Fibroblast of villous mesenchyme (primary cell): Measurements from ENCODE around the gene OS9. TPM values are rescaled to one million over a fixed set of nuclear protein-coding genes. Genes with fewer than 3 reads are reported as not detected.

Source experiments
- DNase-seq: peaks from one replicate; pipeline ENCODE4 v3.0.0-alpha.2; 2010; ENCODE audit warnings: low read depth
- H3K4me3 ChIP-seq: 2 replicates; pipeline ENCODE4 v1.5.1; 2011; ENCODE audit warnings: low read depth, mild to moderate bottlenecking, low read length
- total RNA-seq: library from RNA; depleted of rRNA; stranded (reverse); fragments of >200 nt; gene quantifications from 2 replicates; pipeline ENCODE4 v1.2.3, GENCODE V29; 2012
- TF ChIP-seq, protein P1 (sequence below): IDR thresholded peaks from 2 replicates; pipeline ENCODE4 v1.5.1; 2012; ENCODE audit warnings: low read depth, mild to moderate bottlenecking, low read length; ENCODE audit not compliant: insufficient read depth

Gene OS9
- total RNA-seq, 1 donor, result 98.0 TPM

DNA sequence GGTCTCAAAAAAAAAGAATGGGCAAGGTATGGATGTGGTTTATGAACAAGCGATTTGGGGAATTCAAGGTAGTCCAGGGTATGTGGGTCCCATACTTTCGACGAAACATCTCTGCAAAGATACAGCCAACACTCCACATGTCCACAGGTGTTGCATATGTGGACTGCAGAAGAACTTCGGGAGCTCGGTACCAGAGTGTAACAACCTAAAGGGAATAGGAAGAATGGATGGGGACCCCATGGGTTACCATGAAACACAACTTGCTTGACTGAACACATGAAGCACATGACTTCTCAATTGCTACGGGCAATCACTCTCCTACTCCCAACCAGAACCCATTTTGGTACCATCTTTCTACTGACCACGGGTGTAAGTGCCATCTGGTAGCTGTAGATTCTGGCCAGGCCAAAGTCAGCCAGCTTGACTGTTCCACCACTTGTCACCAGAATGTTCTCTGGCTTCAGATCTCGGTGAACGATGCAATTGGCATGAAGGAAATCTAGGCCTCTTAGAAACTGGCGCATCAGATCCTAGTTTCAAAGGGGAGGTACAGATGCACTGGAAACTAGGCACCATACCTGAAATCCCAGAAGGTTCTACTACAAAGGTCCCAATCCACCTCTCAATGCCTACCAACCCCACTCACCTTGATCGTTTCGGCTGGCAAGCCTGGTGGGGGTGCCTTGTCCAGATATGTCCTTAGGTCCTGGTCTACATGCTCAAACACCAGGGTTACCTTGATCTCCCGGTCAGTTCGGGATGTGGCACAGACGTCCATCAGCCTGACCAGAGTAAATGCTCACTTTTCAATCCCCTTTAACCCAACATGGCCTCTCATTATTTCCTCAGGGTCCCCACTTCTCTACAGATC lies 56.9 kb downstream of the OS9 start:
- peak overlapping the region; percentile 73 for H3K4me3 ChIP-seq
- DNase-seq, result no peak
- TF ChIP-seq, protein P1, sequence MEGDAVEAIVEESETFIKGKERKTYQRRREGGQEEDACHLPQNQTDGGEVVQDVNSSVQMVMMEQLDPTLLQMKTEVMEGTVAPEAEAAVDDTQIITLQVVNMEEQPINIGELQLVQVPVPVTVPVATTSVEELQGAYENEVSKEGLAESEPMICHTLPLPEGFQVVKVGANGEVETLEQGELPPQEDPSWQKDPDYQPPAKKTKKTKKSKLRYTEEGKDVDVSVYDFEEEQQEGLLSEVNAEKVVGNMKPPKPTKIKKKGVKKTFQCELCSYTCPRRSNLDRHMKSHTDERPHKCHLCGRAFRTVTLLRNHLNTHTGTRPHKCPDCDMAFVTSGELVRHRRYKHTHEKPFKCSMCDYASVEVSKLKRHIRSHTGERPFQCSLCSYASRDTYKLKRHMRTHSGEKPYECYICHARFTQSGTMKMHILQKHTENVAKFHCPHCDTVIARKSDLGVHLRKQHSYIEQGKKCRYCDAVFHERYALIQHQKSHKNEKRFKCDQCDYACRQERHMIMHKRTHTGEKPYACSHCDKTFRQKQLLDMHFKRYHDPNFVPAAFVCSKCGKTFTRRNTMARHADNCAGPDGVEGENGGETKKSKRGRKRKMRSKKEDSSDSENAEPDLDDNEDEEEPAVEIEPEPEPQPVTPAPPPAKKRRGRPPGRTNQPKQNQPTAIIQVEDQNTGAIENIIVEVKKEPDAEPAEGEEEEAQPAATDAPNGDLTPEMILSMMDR, result no peak

DNA sequence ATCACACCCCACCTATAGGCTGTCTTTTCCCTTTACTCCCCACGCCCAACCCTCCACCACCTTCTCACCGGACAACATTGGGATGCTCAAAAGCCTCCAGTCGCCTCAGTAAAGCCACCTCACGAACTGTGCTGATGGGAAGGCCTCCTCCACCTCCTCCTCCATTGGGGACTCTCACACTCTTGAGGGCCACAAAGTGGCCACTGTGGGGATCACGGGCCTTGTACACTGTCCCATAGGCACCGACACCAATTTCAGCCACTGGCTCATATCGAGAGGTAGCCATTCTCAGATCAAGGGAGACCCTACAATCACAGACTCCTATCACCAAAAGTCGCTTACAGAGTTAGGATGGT lies 57.5 kb downstream of the OS9 start:
- TF ChIP-seq, protein P1, result no peak
- no peak for DNase-seq
- peak overlapping the region; percentile 73 for H3K4me3 ChIP-seq

DNA sequence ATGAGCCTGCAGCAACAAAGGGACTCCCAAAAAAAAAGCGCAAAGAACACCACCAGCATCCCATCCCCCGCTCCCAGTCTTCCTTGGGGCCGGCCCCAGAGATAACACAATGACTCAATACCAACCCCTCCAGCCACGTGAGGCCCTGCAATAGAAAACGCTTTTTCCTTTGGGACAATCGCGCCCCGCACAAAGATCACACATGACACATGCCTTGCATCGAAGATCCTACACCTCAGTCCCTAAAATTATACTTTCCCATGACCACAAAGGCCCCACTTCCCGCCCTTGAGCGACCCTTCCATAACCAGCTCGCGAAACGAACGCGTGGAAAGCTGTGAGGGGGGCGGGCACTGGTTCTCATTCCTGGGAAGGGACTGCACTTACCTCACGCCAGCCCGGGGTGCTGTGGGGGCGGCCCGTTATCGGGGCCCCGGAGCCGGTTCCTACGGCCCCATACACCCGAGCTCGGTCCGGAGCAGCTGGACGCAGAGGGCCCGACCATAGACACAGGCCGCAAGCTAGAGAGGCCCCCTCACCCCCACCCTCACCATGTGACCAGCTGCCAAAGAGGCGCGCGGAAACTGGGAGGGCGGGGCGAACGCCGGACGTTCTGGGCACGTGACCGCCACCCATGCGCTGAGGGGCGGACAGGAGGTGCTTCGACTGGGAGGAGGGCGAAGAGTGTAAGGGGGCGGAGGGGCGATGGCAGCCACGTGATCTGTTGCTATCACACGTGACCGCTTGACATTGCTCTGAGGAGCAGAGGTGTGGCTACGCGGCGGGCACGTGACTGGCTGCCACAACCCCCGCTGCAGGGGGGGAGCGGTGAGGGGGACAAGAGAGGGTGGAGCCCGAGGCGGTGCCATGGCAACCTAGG lies 58.1 kb downstream of the OS9 start, which contains the start of gene CDK4:
Gene CDK4 (minus strand): TSS at position 523 of the 880 bp plus-strand sequence. CDS start 593 bp downstream, outside the sequence.
- peak within 1 kb of the TSS; percentile 73 for H3K4me3 ChIP-seq
- peak; percentile 100 for DNase-seq
- TF ChIP-seq, protein P1, result no peak

DNA sequence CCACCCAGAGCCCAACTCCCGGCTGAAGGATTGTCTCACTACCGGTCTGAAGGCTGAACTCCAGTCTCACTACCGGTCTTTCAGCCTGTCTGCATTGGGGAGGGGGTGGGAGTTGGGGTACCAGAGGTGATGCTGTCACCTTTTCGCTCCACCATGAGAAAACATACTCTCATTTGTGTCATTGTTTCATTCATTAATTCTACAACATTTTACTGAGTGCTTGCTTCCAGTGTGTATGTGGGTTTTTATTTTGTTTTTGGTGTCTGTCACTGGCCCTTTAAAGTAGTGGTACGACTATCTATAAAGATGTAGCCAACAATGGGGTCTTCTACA lies 58.7 kb downstream of the OS9 start:
- DNase-seq, result no peak
- peak overlapping the region; percentile 39 for H3K4me3 ChIP-seq
- TF ChIP-seq, protein P1, result no peak

DNA sequence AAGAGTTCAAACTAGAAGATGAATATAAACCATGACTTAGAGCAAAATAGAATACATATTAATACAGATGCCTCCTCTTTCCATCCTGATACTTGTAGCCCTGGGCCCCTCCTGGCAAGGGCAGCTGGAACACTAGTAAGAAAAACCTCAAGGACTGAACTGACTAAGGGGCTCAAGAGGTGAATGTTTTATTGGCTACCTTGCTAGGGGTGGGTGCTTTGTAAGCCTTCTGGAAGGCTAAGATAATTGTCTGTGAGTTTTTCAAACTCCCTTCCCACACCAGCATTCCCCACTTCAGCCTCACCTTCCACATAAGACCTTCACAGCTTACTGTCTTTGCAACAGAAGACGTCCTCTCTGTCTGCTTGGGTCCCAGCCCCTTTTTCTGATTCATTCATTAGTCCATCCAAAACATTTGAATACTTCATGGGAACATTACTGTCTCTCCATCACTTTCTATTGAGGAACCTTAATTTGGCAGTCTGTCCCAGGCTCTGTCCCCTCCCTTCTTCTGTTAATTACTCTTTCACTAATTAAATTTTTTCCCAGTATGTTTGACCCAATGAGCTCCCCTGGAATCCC lies 59.9 kb downstream of the OS9 start:
- no peak overlapping the region for H3K4me3 ChIP-seq
- TF ChIP-seq, protein P1, result no peak
- no peak for DNase-seq

DNA sequence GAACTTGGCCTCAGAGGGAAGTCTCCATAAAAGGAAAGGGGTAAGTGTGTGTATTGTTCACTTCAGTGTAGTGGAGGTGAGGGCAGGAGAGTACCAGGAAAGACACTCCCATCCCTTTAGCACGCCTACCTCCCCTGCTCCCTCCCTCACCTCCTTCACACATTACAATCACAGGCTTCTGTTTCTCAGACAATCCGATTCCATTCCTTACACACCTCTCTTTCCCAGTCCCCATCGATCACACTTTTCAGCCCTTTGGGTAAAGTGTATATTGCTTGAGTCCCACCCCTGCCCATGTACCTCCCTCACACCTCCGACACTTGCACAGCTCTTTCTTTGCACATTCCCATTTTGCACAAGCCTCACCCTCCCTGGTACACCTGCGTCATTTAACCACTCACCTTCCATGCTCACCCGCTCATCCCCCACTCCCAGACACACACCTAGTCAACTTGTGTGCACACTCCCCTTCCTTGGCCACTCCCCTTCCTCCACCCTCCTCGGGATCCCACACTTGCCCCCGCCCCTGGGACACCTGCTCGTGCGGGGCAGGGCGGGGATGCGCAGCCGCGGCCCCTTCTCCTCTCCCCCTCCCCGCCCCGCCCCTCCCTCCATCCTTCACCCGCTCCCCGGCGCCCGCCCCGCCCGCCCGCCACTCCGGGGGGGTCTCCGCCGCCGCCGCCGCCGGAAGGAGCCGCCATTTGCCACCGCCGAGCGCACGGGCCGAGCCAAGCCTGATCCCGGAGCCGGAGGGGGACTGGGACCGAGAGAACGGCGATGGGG lies 60.7 kb downstream of the OS9 start, which contains the start of gene MARCHF9:
Gene MARCHF9 (plus strand): TSS at position 693 of the 783 bp plus-strand sequence. CDS start 426 bp downstream, outside the sequence.
- peak within 1 kb of the TSS; percentile 59 for H3K4me3 ChIP-seq
- no peak for DNase-seq
- TF ChIP-seq, protein P1, result no peak
